CD4-positive, alpha-beta T cell treated with Interleukin-10 for 1 hour (primary cell): Measurements from ENCODE around the gene ADRM1.

Experiments
- DNase-seq: peaks from one replicate; pipeline ENCODE4 v3.0.0-alpha.2; 2020

The ADRM1 gene

GRCh38 chr20:62357187-62357667 is 54.4 kb downstream of the ADRM1 start:
- DNase-seq, result no peak

GRCh38 chr20:62357681-62358080 is 54.9 kb downstream of the ADRM1 start:
- no peak for DNase-seq
